ENCODE results near the gene COL4A2.
"Not testable (repeated sequence)": the region's sequence is repeated elsewhere in the genome, so short reads cannot be mapped to it uniquely, and the experiment has no call there.

The COL4A2 gene

DNA sequence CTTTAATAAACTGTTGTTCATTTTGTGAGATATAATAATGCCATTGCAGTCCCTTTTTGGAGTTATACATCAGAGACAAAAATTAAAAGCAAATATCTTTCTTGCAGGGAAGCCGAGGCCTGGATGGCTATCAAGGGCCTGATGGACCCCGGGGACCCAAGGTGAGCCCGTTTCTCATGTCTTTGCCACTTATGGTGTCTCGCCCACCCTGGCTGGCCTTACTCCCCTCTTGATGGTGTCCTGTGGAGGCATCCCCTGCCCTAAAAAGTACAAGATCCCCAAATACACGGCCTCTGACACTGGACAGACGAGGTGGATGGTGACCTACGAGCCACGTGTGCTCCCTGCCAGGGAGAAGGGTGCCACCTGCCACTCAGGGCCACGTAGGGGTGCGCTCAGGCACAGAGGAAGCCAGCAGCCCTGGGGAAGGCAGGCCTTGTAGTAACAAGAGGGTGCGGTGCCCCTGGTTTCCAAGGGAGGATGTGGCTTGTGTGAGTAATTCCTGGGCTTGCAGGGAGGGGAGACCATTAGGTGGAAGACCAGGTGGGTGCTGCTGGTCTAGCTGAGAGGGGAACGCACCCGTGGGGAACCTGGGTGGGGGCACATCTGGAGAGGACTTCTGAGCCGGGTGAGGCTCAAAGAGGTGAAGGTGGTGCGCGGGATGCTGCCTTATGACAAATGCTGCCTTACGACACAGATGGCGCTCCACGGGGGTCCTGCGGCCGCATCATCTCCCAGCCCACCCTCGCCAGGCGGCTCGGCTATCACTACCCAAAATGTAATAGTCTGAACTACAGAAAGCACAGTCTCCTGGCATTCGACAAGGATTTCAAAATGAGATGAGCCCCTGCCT lies 138.9 kb downstream of the COL4A2 start:
- no peak for DNase-seq

- no peak for DNase-seq
These were observed 139.4 kb downstream of the COL4A2 start for GRCh38 chr13:110446575-110446890.

- no peak for DNase-seq
These were observed 140.0 kb downstream of the COL4A2 start for GRCh38 chr13:110447058-110447511.

DNA sequence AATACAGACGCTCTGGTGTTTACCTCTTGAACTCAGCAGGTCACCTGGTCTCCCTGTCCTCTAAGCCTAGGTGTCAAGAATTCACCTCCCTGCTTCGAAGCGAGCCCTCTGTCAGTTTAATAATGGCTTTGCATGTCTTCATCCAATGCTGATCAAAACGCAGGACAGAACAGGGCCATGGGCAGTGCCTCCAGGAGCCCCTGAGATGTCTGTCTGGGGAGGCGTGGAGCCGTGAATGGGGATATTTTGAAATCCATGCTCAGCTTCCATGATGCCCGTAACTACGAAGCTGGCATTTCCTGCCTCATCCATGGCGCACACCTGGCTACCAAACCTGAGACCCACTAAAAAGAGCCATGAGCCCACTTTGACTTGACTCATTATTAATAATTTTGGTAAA lies 140.7 kb downstream of the COL4A2 start:
- no peak for DNase-seq

DNA sequence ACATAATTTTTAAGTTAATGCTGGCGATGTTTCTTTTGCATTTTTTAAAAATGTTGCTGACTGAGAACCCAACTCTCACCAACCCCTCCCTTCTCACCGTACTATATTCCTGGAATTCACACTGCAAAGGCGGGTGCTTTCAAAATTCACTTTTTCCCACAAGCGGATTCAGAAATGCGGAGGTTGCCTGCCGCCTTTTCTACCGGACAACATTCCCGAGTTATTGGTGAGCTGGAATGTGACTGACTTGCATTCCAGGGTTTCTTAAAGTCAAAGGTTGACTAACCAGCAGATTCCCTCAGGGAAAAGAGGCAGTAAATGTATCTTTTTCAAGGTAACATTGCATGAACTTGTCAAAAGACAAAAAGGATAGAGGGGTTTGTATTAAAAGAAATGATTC lies 141.1 kb downstream of the COL4A2 start:
- peak; percentile 34 for DNase-seq

DNA sequence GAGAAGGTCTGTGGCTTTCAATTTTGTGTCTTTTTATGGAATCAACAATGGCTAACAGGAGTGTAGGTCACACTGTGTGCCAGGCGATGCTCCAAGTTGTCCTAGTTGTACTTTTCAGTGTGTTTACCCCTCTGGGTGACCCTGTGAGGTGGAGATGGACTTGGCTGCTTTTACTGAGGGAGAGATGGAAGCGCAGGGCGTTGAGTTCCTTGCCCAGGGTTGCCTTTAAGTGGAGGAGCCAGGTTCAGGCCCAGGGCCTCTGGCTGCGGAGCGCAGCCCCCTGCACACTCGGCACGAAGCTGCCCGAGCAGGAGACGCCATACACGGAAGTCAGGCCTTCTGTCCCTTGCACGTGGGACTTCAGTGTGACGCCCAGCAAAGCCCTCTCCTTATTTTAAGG lies 141.6 kb downstream of the COL4A2 start:
- DNase-seq: no peak

GRCh38 chr13:110449219-110450015 lies 142.3 kb downstream of the COL4A2 start:
- DNase-seq: no peak

GRCh38 chr13:110450016-110450900 lies 143.2 kb downstream of the COL4A2 start:
- no peak for DNase-seq

DNA sequence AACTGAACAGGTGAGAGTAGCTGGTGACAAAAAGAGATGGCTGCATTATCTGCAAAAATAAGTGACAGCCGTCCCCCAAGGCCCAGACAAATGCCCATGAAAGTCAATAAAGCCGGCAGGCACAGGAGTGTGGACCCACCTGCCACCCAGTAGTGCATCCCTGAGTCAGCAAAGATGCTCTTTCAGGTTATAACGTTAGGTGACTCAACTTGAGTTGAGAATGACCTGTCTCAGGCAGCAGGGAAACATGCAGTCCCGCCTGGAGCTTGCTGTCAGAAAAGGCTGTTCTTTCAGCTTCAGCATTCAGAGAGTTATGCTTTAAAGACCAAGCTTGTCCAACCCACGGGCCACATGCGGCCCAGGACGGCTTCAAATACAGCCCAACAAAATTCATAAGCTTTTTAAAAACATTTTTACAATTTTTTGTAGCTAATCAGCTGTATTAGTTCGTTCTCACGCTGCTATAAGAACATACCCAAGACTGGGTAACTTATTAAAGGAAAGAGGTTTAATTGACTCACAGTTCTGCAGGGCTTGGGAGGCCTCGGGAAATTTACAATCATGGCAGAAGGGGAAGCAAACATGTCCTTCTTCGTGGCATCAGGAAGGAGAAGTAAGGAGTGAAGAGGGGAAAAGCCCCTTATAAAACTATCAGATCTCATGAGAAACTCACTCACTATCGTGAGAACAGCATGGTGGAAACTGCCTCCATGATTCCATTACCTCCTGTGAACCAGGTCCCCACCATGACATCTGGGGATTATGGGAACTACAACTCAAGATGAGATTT lies 144.1 kb downstream of the COL4A2 start:
- DNase-seq: no peak

- not testable (repeated sequence) for DNase-seq
These were observed 146.0 kb downstream of the COL4A2 start for GRCh38 chr13:110453091-110453490.

GRCh38 chr13:110453797-110454196 lies 146.7 kb downstream of the COL4A2 start:
- no peak for DNase-seq

GRCh38 chr13:110454227-110454859 lies 147.3 kb downstream of the COL4A2 start:
- DNase-seq: no peak

DNA sequence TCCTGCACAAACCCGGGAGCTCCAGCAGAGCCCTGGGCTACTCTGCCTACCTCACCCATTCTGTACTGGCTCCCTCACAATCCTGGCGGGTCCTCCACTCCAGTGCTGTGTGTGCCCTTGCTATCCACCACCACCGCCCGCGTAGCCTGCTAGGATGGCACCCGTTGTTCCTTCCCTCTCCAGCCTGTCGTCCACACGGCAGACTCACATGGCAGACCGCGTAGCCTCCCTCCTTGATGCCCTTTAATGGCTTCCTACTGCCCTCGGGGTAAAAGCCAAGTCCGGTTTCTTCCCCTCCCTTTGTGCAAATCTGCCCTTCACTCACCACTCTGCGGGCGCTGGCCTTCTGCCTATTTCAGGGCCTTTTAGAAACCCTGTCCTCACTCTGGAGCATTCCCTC lies 147.9 kb downstream of the COL4A2 start:
- no peak for DNase-seq

DNA sequence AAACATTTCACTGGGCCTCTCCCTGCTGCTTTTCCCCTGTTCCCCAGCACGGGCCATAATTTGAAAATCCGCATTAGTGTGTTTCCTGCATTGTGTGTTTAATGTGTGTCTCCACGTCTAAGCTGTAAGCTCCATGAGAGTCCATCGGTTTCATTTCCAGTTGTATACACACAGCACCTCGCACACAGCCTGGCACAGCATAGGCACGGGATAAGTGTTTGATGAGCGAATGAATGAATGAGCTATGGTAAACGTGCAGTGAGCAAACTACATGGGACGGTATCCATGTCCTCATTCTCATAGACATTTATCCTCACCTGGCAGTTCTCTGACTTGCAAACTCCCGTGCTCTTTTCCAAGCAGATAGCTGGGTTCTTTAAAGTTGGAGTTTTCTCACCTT lies 148.4 kb downstream of the COL4A2 start:
- DNase-seq: no peak

DNA sequence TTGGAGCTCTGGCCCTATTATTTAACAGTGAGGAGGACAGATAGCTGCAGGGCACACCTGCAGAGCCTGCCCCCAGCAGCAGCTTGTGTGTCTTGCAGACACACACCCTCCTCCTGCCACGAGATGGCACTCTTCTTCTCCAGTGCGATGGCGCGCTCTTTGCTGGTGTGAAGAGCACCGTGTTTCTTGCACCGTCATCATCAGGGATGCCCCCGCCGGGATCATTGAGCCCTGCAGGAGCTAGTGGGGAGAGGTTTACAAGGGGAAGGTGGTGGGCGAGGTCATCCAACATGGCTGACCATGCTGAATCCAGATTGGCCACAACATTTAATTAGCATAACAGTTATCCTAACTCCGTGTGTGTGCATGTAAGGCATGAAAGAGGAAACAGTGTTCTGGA lies 148.9 kb downstream of the COL4A2 start:
- peak; percentile 35 for DNase-seq

DNA sequence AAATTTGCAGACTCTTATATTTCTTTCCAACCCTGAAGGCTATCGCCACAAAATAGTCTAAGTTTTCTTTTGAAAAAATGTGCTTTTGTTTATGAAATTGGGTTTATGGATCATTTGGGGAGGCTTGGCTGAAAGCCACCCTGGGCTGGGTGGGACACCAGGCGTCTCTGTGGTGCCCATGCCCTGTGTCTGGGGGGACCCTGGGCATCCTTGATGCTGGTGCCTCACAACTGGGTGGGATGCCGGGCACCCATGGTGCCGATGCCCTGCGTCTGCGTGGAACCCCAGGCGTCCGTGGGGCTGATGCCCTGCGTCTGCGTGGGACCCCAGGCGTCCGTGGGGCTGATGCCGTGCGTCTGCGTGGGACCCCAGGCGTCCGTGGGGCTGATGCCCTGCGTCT lies 149.5 kb downstream of the COL4A2 start:
- DNase-seq: no peak

GRCh38 chr13:110457361-110457760 lies 150.3 kb downstream of the COL4A2 start:
- DNase-seq: no peak

DNA sequence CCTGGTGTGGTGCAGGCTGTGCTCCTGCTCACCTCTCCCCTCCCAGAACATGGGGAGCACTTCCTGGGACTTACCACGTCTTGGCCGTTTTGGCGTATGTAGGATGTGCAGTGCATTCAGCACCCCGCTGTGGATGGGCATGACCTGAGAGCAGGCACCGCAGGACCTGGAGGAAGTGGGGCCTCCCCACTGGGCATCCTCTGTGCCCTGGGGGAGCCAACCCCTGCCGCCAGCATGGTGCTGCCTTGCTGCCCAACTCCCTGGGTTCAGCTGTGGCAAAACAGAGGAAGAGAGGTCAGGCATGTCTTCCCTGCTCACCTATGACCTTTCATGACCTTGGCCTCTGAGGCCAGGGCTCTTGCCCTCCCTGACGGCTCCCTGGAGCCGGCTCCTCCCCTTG lies 150.9 kb downstream of the COL4A2 start:
- DNase-seq: no peak

- no peak for DNase-seq
These were observed 151.7 kb downstream of the COL4A2 start for GRCh38 chr13:110458594-110459365.

GRCh38 chr13:110462091-110462490 lies 155.0 kb downstream of the COL4A2 start:
- DNase-seq: no peak

DNA sequence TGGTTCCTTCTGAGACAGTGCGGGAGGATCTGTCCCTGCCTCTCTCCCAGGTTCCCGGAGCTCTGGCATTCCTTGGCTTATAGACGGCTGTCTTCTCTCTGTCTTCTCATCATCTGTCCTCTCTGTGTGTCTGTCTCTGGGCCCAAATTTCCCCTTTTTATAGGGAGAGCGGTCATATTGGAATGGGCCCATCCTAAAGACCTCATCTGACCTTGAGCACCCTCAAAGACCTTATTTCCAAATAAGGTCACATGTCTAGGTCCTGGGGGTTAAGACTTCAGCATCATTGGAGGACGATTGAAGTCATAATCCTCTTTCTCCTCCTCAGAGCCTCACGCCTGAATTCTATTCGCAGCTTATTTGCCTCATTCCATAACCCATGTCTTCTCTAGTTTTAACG lies 156.1 kb downstream of the COL4A2 start:
- no peak for DNase-seq
